GM12875 (cell line): ENCODE data around the gene QSER1.
"Not testable (repeated sequence)": the region's sequence is repeated elsewhere in the genome, so short reads cannot be mapped to it uniquely, and the experiment has no call there.

Experiments used
- H3K4me3 ChIP-seq: one replicate; pipeline ENCODE4 v1.5.1; 2011; ENCODE audit warnings: low read depth, low read length, control low read depth
- CTCF ChIP-seq: IDR thresholded peaks from 2 replicates; pipeline ENCODE4 v1.5.1; 2011; ENCODE audit warnings: low read depth, mild to moderate bottlenecking, control low read depth, inconsistent platforms, low read length, moderate library complexity, borderline replicate concordance; ENCODE audit not compliant: insufficient read depth

QSER1 gene

GRCh38 chr11:33021937-33022336 is 129.3 kb downstream of the QSER1 start:
- TF ChIP-seq CTCF: no peak

GRCh38 chr11:33025339-33025722 is 132.7 kb downstream of the QSER1 start:
- H3K4me3 ChIP-seq: no peak overlapping the region
- no peak for TF ChIP-seq CTCF

More at GRCh38 chr11:33021937-33022336, 129.3 kb downstream of the QSER1 start:
- no peak overlapping the region for H3K4me3 ChIP-seq

GRCh38 chr11:33027233-33027632 is 134.6 kb downstream of the QSER1 start:
- no peak for TF ChIP-seq CTCF
- no peak overlapping the region for H3K4me3 ChIP-seq

- H3K4me3 ChIP-seq: no peak overlapping the region
- TF ChIP-seq CTCF: no peak
These were observed 135.4 kb downstream of the QSER1 start for GRCh38 chr11:33027846-33028536.

GRCh38 chr11:33028537-33028914 is 135.9 kb downstream of the QSER1 start:
- no peak for TF ChIP-seq CTCF
- H3K4me3 ChIP-seq: no peak overlapping the region

- H3K4me3 ChIP-seq: not testable (repeated sequence)
These were observed 136.6 kb downstream of the QSER1 start for GRCh38 chr11:33029218-33029617.
